ENCODE data around the gene ZNF177. TPM values are rescaled to one million over a fixed set of nuclear protein-coding genes. Genes with fewer than 3 reads are reported as not detected.
"Not testable (repeated sequence)": the region's sequence is repeated elsewhere in the genome, so short reads cannot be mapped to it uniquely, and the experiment has no call there.

The ZNF177 gene
- total RNA-seq, result 0.92 and 1.2 TPM in 2 replicates

- TF ChIP-seq, protein P1, sequence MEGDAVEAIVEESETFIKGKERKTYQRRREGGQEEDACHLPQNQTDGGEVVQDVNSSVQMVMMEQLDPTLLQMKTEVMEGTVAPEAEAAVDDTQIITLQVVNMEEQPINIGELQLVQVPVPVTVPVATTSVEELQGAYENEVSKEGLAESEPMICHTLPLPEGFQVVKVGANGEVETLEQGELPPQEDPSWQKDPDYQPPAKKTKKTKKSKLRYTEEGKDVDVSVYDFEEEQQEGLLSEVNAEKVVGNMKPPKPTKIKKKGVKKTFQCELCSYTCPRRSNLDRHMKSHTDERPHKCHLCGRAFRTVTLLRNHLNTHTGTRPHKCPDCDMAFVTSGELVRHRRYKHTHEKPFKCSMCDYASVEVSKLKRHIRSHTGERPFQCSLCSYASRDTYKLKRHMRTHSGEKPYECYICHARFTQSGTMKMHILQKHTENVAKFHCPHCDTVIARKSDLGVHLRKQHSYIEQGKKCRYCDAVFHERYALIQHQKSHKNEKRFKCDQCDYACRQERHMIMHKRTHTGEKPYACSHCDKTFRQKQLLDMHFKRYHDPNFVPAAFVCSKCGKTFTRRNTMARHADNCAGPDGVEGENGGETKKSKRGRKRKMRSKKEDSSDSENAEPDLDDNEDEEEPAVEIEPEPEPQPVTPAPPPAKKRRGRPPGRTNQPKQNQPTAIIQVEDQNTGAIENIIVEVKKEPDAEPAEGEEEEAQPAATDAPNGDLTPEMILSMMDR (conservative IDR thresholded peaks at IDR 0.05; ENCODE audit: low read depth, low read length), result no peak
- peak within 1 kb of the TSS; percentile 33 for H3K4me3 ChIP-seq (ENCODE audit: low read depth, low read length)
- DNase-seq (ENCODE audit: low read depth), result no peak
These were observed at the start of gene ZNF177 for GRCh38 chr19:9362905-9363304. TSS of gene ZNF177 (plus strand) at chr19:9363013. CDS start at chr19:9378312, 15,299 bp downstream.

DNA sequence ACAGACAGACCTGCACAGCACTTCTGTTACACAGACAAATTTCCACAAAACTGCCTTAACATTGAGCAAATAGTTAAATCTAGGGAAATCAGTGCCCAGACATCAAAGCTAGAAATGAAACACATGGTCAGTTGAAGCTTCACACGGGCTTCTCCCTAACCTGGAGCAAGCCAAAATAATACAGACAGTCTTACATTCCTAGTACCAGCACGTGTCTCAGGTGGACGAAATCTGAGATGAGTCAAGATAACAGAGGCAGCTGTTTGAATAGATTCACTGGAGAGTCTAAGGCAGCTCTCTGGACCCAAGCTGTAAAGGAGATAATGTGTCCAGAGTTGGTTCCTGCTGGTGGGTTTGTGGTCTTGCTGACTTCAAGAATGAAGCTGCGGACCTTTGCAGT is 49.1 kb upstream of the ZNF177 start:
- TF ChIP-seq, protein P1 (conservative IDR thresholded peaks at IDR 0.05; ENCODE audit: low read depth, low read length), result no peak
- no peak overlapping the region for H3K4me3 ChIP-seq (ENCODE audit: low read depth, low read length)
- no peak for DNase-seq (ENCODE audit: low read depth)

GRCh38 chr19:9321338-9321737 is 41.5 kb upstream of the ZNF177 start:
- no peak overlapping the region for H3K4me3 ChIP-seq (ENCODE audit: low read depth, low read length)
- TF ChIP-seq, protein P1 (conservative IDR thresholded peaks at IDR 0.05; ENCODE audit: low read depth, low read length), result no peak
- no peak for DNase-seq (ENCODE audit: low read depth)

DNA sequence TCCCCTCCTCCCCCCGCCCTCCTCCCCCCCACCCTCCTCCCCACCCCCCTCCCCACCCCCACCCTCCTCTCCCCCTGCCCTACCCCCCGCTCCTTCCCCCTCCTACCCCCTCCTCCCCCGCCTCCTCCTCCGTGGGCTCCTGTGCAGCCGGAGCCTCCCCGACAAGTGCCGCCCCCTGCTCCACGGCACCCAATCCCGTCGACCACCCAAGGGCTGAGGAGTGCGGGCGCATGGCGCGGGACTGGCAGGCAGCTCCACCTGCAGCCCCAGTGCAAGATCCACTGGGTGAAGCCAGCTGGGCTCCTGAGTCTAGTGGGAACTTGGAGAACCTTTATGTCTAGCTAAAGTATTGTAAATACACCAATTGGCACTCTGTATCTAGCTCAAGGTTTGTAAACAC is 41.1 kb upstream of the ZNF177 start:
- DNase-seq (ENCODE audit: low read depth); H3K4me3 ChIP-seq (ENCODE audit: low read depth, low read length): not testable (repeated sequence)

DNA sequence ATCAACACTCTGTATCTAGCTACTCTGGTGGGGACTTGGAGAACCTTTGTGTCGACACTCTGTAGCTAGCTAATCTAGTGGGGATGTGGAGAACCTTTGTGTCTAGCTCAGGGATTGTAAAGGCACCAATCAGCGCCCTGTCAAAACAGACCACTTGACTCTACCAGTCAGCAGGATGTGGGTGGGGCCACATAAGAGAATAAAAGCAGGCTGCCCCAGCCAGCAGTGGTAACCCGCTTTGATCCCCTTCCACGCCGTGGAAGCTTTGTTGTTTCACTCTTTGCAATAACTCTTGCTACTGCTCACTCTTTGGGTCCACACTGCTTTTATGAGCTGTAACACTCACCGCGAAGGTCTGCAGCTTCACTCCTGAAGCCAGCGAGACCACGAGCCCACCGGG is 40.6 kb upstream of the ZNF177 start:
- not testable (repeated sequence) for DNase-seq (ENCODE audit: low read depth); H3K4me3 ChIP-seq (ENCODE audit: low read depth, low read length)

DNA sequence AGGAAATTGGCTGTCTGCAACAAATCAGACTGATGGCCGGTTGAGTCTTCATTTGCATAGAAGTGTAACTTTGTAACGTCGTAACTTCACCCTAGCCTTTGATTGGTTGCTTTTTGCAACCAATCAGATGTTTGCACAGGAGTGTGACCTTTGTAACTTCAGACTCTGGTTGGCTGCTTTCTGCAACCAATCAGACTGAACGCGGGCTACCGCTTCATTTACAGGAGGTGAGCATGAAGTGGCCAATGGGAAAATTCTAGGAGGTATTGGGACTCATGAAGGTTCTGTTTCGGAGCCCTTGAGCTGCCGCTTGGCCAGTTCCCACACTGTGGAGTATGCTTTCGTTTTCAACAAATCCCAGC is 39.3 kb upstream of the ZNF177 start:
- DNase-seq (ENCODE audit: low read depth), result peak; percentile 67
- TF ChIP-seq, protein P1 (conservative IDR thresholded peaks at IDR 0.05; ENCODE audit: low read depth, low read length), result no peak
- peak overlapping the region; percentile 91 for H3K4me3 ChIP-seq (ENCODE audit: low read depth, low read length)

DNA sequence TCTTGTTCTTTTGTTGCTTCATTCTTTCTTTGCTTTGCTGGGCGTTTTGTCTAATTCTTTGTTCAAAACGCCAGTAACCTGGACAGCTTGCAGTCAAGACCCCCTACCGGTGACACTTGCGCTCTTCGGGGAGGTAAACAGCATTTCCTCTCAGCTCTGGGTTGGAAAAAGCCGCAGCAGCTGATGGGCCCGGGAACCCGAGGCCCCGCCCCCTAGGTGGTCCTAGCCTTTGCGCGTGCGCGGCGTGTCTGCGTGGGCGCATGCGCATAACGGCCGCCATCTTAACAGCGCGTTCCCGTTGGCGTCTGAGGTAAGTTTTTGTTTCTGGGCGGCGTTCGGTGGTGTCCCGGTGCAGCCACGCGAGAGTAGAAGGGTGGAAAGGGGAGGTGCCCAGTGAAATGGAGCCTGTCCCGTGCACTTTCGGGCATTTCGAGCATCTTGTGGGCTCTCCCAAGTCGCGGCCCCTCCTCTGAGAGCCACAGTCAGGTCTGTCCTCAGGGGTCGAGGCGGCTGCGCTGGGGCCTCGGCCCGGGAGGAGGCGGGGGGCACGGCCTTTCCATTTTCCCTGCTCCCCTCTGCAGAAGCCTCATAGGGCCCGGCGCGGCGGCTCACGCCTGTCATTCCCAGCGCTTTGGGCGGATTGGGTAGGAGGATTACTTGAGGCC is 38.8 kb upstream of the ZNF177 start, which contains the start of gene ZNF559:
ZNF559 (plus strand) TSS at position 261 of the 665 bp plus-strand sequence. CDS start 14,371 bp downstream, outside the sequence.
- peak within 1 kb of the TSS; percentile 91 for H3K4me3 ChIP-seq (ENCODE audit: low read depth, low read length)
- TF ChIP-seq, protein P1 (conservative IDR thresholded peaks at IDR 0.05; ENCODE audit: low read depth, low read length), result peak; percentile 39
- peak; percentile 38 for DNase-seq (ENCODE audit: low read depth)

DNA sequence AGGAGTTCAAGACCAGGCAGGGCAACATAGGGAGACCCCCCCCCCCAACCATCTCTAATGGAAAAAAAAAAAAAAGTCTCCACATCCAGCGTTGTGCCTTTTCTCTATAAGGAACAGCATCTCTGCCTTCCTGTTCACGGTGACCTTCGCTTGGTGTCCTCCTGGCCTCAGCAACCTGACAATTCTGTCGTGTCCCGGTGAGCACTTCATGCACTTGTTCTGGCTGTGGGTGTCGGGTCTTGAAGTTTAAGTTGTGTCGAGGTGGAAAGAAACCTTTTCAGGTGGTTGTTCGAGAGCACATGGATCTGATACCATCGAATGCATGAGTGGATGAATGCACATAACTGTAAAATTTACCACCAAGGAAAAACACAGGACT is 38.2 kb upstream of the ZNF177 start:
- peak overlapping the region; percentile 91 for H3K4me3 ChIP-seq (ENCODE audit: low read depth, low read length)
- no peak for DNase-seq (ENCODE audit: low read depth)
- TF ChIP-seq, protein P1 (conservative IDR thresholded peaks at IDR 0.05; ENCODE audit: low read depth, low read length), result no peak
